Peyer's patch (tissue), 4 donors: ENCODE data around the gene PGAP6.

Experiments used
- POLR2A ChIP-seq, 2 donors: fragments of 450-650 bp; IDR thresholded peaks; one replicate each; pipeline ENCODE4 v1.5.1; 2017; ENCODE audit warnings: antibody characterized with exemption in 2 of 2, mild to moderate bottlenecking in 2 of 2, moderate library complexity in 2 of 2
- TF ChIP-seq, protein P1 (sequence below), 6 experiments: fragments of 450-650 bp in 4 of 6; fragments of 200-600 bp in 2 of 6; sonication (generic) in 1 of 6; IDR thresholded peaks; one replicate each; pipeline ENCODE4 v1.5.1; 2017 to 2019; ENCODE audit warnings: antibody characterized with exemption in 6 of 6, mild to moderate bottlenecking in 3 of 6, moderate library complexity in 1 of 6

DNA sequence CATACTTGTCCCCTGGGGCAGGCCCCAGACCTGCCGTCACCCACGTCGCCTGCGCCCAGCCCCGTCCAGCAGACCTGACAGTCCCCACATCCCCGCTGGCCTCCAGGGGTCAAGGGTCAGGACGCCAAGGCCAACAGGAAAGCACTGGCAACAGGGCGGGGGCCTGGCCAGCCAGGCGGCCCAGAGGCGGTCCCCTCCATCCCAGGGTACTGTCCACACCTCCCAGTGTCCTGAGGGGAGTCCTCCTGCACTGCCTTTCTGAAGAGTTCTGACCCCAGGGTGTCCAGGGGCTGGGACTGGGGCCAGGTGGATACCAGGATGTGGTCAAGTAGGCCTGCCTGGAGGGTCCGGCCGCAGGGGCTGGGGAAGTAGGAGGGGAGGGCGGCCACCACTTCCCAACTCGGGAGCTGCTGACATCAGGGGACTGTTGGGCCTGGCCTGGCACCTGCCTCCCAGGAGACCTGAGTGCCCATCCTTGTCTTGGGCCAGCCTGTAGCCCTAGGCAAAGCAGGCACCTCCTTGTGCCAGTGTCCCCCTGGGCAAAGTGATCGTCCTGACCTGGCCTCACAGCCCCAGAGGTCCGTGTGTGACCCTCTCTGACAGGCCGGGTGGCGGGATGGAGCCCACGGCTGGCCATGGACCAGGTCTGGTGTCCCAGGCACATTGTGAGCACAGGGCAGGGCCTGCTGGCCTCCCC is 22.6 kb downstream of the PGAP6 start:
- TF ChIP-seq, protein P1, sequence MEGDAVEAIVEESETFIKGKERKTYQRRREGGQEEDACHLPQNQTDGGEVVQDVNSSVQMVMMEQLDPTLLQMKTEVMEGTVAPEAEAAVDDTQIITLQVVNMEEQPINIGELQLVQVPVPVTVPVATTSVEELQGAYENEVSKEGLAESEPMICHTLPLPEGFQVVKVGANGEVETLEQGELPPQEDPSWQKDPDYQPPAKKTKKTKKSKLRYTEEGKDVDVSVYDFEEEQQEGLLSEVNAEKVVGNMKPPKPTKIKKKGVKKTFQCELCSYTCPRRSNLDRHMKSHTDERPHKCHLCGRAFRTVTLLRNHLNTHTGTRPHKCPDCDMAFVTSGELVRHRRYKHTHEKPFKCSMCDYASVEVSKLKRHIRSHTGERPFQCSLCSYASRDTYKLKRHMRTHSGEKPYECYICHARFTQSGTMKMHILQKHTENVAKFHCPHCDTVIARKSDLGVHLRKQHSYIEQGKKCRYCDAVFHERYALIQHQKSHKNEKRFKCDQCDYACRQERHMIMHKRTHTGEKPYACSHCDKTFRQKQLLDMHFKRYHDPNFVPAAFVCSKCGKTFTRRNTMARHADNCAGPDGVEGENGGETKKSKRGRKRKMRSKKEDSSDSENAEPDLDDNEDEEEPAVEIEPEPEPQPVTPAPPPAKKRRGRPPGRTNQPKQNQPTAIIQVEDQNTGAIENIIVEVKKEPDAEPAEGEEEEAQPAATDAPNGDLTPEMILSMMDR (IDR thresholded peaks at IDR 0.05), result no peak
- TF ChIP-seq POLR2A (IDR thresholded peaks at IDR 0.05), result no peak
